HCT116 (cell line): ENCODE results near the gene LILRA2. TPM values are rescaled to one million over a fixed set of nuclear protein-coding genes. Genes with fewer than 3 reads are reported as not detected.
"Not testable (repeated sequence)": the region's sequence is repeated elsewhere in the genome, so short reads cannot be mapped to it uniquely, and the experiment has no call there.

ENCODE experiments used
- ATAC-seq: fragments of 200-7000 bp; cut with Tn5 transposase; 2 replicates; pipeline ENCODE4 v1.9.1; 2020; ENCODE audit warnings: mild to moderate bottlenecking, moderate library complexity
- BruUV-seq: library from RNA; stranded (reverse); fragments of 400-500 nt; replicated peaks from 2 replicates; lab custom pipeline; 2021; lab: Mats Ljungman, UMichigan
- CTCF ChIA-PET: fragments of 300-600 bp; sonication (Branson Sonifier 250); formaldehyde crosslinking; loops from one replicate; lab custom pipeline; 2021; ENCODE audit warnings: antibody characterized with exemption; lab: Charles Lee
- POLR2A ChIA-PET: fragments of 300-600, 350-600 bp; sonication (Branson Sonifier 250); formaldehyde crosslinking; loops from one replicate; lab custom pipeline; 2021; ENCODE audit warnings: antibody characterized with exemption; lab: Charles Lee
- RAD21 ChIA-PET, 2 experiments: fragments of 300-600 bp; sonication (Branson Sonifier 250); formaldehyde crosslinking; loops; one replicate each; lab custom pipeline; 2023; ENCODE audit warnings: low total read pairs in 2 of 2; ENCODE audit not compliant: uncharacterized antibody in 2 of 2, unreplicated experiment in 2 of 2, low non-redundant PET in 1 of 2; lab: Charles Lee
- DNase-seq: peaks from one replicate; pipeline ENCODE4 v3.0.0-alpha.2; 2010; ENCODE audit warnings: low read depth, low spot score
- H2AFZ ChIP-seq: fragments of 200-600 bp; shearing (Covaris generic), sonication (generic); 2 replicates; pipeline ENCODE4 v1.6.1; 2017; ENCODE audit warnings: low read depth, mixed run types, mixed read lengths, antibody characterized with exemption, low read length; ENCODE audit not compliant: poor library complexity, severe bottlenecking
- H3K27ac ChIP-seq: 2 replicates; pipeline ENCODE4 v1.5.1; 2012; ENCODE audit warnings: low read depth, low read length
- H3K27me3 ChIP-seq: fragments of 200-600 bp; sonication (generic); 2 replicates; pipeline ENCODE4 v1.6.1; 2016; ENCODE audit warnings: mixed run types, low read length, mixed read lengths; ENCODE audit not compliant: insufficient read depth
- H3K36me3 ChIP-seq, 2 experiments: fragments of 200-500 bp in 1 of 2; fragments of 200-600 bp in 1 of 2; sonication (Bioruptor generic) in 1 of 2; sonication (generic) in 1 of 2; 2 replicates each; pipeline versions ENCODE4 v1.5.1 to v1.6.1; 2014 to 2016; ENCODE audit warnings: low read length in 2 of 2, inconsistent platforms in 1 of 2, mixed read lengths in 1 of 2, mixed run types in 1 of 2; ENCODE audit not compliant: insufficient read depth in 2 of 2, control insufficient read depth in 1 of 2
- H3K4me1 ChIP-seq, 2 experiments: fragments of 200-600 bp in 1 of 2; sonication (generic) in 1 of 2; 2 replicates each; pipeline versions ENCODE4 v1.5.1 to v1.6.1; 2012 to 2017; ENCODE audit warnings: low read length in 2 of 2, inconsistent platforms in 1 of 2, mild to moderate bottlenecking in 1 of 2, mixed read lengths in 1 of 2, mixed run types in 1 of 2, moderate library complexity in 1 of 2; ENCODE audit not compliant: insufficient read depth in 2 of 2, control insufficient read depth in 1 of 2
- H3K4me2 ChIP-seq: fragments of 200-600 bp; sonication (generic); 2 replicates; pipeline ENCODE4 v1.6.1; 2017; ENCODE audit warnings: mixed run types, low read length, mixed read lengths
- H3K4me3 ChIP-seq, 2 experiments: fragments of 200-600 bp in 1 of 2; sonication (generic) in 1 of 2; replicated peaks in 1 of 2; 2 replicates each; pipeline ENCODE4 v1.5.1; 2011 to 2016; ENCODE audit warnings: low read length in 2 of 2, control low read depth in 1 of 2, low read depth in 1 of 2, mild to moderate bottlenecking in 1 of 2, mixed read lengths in 1 of 2, mixed run types in 1 of 2
- H3K79me2 ChIP-seq: fragments of 200-600 bp; sonication (generic); 2 replicates; pipeline ENCODE4 v1.6.1; 2017; ENCODE audit warnings: mild to moderate bottlenecking, mixed run types, low read length, moderate library complexity, mixed read lengths; ENCODE audit not compliant: insufficient read depth
- H3K9ac ChIP-seq: fragments of 200-600 bp; sonication (generic); 2 replicates; pipeline ENCODE4 v1.6.1; 2016; ENCODE audit warnings: low read length, mixed read lengths
- H3K9me2 ChIP-seq: fragments of 200-600 bp; sonication (generic), shearing (Covaris generic); 2 replicates; pipeline ENCODE4 v1.6.1; 2017; ENCODE audit warnings: mixed run types, mild to moderate bottlenecking, moderate library complexity; ENCODE audit not compliant: insufficient read depth
- H3K9me3 ChIP-seq, 2 experiments: fragments of 200-500 bp in 1 of 2; fragments of 200-600 bp in 1 of 2; sonication (Bioruptor generic) in 1 of 2; sonication (generic) in 1 of 2; 2 replicates each; pipeline ENCODE4 v1.6.1; 2014 to 2017; ENCODE audit warnings: low read length in 2 of 2, mixed read lengths in 2 of 2, inconsistent platforms in 1 of 2, low read depth in 1 of 2, mild to moderate bottlenecking in 1 of 2, mixed run types in 1 of 2, moderate library complexity in 1 of 2; ENCODE audit not compliant: control insufficient read depth in 1 of 2, insufficient read depth in 1 of 2
- H4K20me1 ChIP-seq: fragments of 200-600 bp; sonication (generic), shearing (Covaris generic); 2 replicates; pipeline ENCODE4 v1.6.1; 2017; ENCODE audit warnings: mixed run types, mild to moderate bottlenecking, moderate library complexity; ENCODE audit not compliant: insufficient read depth
- EGR1 ChIP-seq: IDR thresholded peaks from 2 replicates; pipeline ENCODE4 v1.6.1; 2012; ENCODE audit warnings: low read depth
- EZH2 ChIP-seq: fragments of 200-600 bp; sonication (generic); IDR thresholded peaks from 2 replicates; pipeline ENCODE4 v1.6.1; 2017; ENCODE audit warnings: antibody characterized with exemption, mixed run types
- EZH2phosphoT487 ChIP-seq: fragments of 200-600 bp; IDR thresholded peaks from 2 replicates; pipeline ENCODE4 v1.6.1; 2018; ENCODE audit warnings: antibody characterized with exemption, borderline replicate concordance
- JUND ChIP-seq: IDR thresholded peaks from 2 replicates; pipeline ENCODE4 v1.6.1; 2012
- POLR2A ChIP-seq: IDR thresholded peaks from 2 replicates; pipeline ENCODE4 v1.7.0; 2011; ENCODE audit warnings: borderline replicate concordance; ENCODE audit not compliant: insufficient read depth, insufficient read length; ENCODE audit errors: extremely low read depth
- POLR2AphosphoS5 ChIP-seq: IDR thresholded peaks from 2 replicates; pipeline ENCODE4 v1.6.1; 2011; ENCODE audit warnings: mild to moderate bottlenecking, low read depth, low read length, moderate library complexity
- SRF ChIP-seq: IDR thresholded peaks from 2 replicates; pipeline ENCODE4 v1.6.1; 2012; ENCODE audit warnings: low read depth
- YY1 ChIP-seq: IDR thresholded peaks from 2 replicates; pipeline ENCODE4 v1.6.1; 2011; ENCODE audit warnings: low read length, low read depth, moderate library complexity, mild to moderate bottlenecking; ENCODE audit not compliant: insufficient replicate concordance; ENCODE audit errors: extremely low read depth
- ZBTB33 ChIP-seq: IDR thresholded peaks from 2 replicates; pipeline ENCODE4 v1.6.1; 2011; ENCODE audit warnings: mild to moderate bottlenecking, low read length, moderate library complexity; ENCODE audit not compliant: insufficient replicate concordance; ENCODE audit errors: extremely low read depth
- intact Hi-C: fragments of 100-400 bp; cut with micrococcal nuclease; formaldehyde crosslinking; loops from 2 replicates; pipeline ENCODE4 v1.10.0; 2022
- total RNA-seq: library from RNA; stranded (reverse); gene quantifications from one replicate; pipeline ENCODE4 v1.2.1, GENCODE V29; 2021; ENCODE audit not compliant: unreplicated experiment
- TF ChIP-seq, protein P1 (sequence below): IDR thresholded peaks from 2 replicates; pipeline ENCODE4 v1.6.1; 2012; ENCODE audit warnings: low read depth
- TF ChIP-seq, protein P2 (sequence below), 3 experiments: fragments of 200-600 bp in 1 of 3; sonication (generic) in 1 of 3; IDR thresholded peaks in 2 of 3; conservative IDR thresholded peaks in 1 of 3; 2 replicates each; pipeline ENCODE4 v1.5.1; 2012 to 2017; ENCODE audit warnings: low read depth in 2 of 3, low read length in 2 of 3, antibody characterized with exemption in 1 of 3, borderline replicate concordance in 1 of 3, control low read depth in 1 of 3, mild to moderate bottlenecking in 1 of 3, mixed read lengths in 1 of 3, mixed run types in 1 of 3, moderate library complexity in 1 of 3; ENCODE audit not compliant: insufficient read depth in 1 of 3
- TF ChIP-seq, protein P3 (sequence below): IDR thresholded peaks from 2 replicates; pipeline ENCODE4 v1.6.1; 2012

LILRA2 gene
- total RNA-seq, 1 experiment from 2014 or later, result not detected

GRCh38 chr19:54632517-54632916 is 58.9 kb downstream of the LILRA2 start:
- H3K27me3 ChIP-seq, result peaks cover 25% of the 10 kb centered on the region
- DNase-seq, ATAC-seq, RAD21 ChIA-PET, H3K9ac ChIP-seq, BruUV-seq, H3K9me2 ChIP-seq, H3K4me2 ChIP-seq, H3K4me3 ChIP-seq, H3K4me1 ChIP-seq, H3K79me2 ChIP-seq, POLR2A ChIA-PET, H2AFZ ChIP-seq, H4K20me1 ChIP-seq, H3K9me3 ChIP-seq, H3K27ac ChIP-seq, H3K36me3 ChIP-seq: not testable (repeated sequence)
- CTCF ChIA-PET, result interaction anchor here (0.7 kb wide), 1 partner anchor 22 kb away, joined by 7 read pairs; no protein-coding TSS in a partner anchor
- intact Hi-C loops, result loop anchor here (5.0 kb wide), 1 partner anchor 335 kb away; no protein-coding TSS in a partner anchor

GRCh38 chr19:54633401-54633800 is 59.8 kb downstream of the LILRA2 start:
- no TSS peak for BruUV-seq
- no peak overlapping the region for H3K27ac ChIP-seq
- no peak overlapping the region for H3K9ac ChIP-seq
- no peak overlapping the region for H3K4me3 ChIP-seq
- H3K4me2 ChIP-seq, result no peak overlapping the region
- no peak overlapping the region for H2AFZ ChIP-seq
- no peaks in the 10 kb centered on the region for H3K36me3 ChIP-seq
- no peaks in the 10 kb centered on the region for H3K9me2 ChIP-seq
- POLR2A ChIA-PET, result no interaction called here
- DNase-seq (no peak), ATAC-seq (no peak)
- peaks cover 24% of the 10 kb centered on the region for H3K27me3 ChIP-seq
- H3K4me1 ChIP-seq, result no peaks in the 10 kb centered on the region
- RAD21 ChIA-PET, result no interaction called here
- no peaks in the 10 kb centered on the region for H4K20me1 ChIP-seq
- CTCF ChIA-PET, result no interaction called here
- H3K79me2 ChIP-seq, result no peaks in the 10 kb centered on the region
- intact Hi-C loops, result loop anchor here (5.0 kb wide), 1 partner anchor 336 kb away; no protein-coding TSS in a partner anchor
- H3K9me3 ChIP-seq, result no peaks in the 10 kb centered on the region
- TF ChIP-seq, protein P1, sequence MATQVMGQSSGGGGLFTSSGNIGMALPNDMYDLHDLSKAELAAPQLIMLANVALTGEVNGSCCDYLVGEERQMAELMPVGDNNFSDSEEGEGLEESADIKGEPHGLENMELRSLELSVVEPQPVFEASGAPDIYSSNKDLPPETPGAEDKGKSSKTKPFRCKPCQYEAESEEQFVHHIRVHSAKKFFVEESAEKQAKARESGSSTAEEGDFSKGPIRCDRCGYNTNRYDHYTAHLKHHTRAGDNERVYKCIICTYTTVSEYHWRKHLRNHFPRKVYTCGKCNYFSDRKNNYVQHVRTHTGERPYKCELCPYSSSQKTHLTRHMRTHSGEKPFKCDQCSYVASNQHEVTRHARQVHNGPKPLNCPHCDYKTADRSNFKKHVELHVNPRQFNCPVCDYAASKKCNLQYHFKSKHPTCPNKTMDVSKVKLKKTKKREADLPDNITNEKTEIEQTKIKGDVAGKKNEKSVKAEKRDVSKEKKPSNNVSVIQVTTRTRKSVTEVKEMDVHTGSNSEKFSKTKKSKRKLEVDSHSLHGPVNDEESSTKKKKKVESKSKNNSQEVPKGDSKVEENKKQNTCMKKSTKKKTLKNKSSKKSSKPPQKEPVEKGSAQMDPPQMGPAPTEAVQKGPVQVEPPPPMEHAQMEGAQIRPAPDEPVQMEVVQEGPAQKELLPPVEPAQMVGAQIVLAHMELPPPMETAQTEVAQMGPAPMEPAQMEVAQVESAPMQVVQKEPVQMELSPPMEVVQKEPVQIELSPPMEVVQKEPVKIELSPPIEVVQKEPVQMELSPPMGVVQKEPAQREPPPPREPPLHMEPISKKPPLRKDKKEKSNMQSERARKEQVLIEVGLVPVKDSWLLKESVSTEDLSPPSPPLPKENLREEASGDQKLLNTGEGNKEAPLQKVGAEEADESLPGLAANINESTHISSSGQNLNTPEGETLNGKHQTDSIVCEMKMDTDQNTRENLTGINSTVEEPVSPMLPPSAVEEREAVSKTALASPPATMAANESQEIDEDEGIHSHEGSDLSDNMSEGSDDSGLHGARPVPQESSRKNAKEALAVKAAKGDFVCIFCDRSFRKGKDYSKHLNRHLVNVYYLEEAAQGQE, result no peak
- no peak for TF ChIP-seq JUND
- TF ChIP-seq POLR2AphosphoS5, result no peak
- TF ChIP-seq POLR2A, result no peak
- no peak for TF ChIP-seq ZBTB33
- no peak for TF ChIP-seq EZH2phosphoT487
- TF ChIP-seq SRF, result no peak
- no peak for TF ChIP-seq YY1
- no peak for TF ChIP-seq EZH2
- TF ChIP-seq, protein P2, sequence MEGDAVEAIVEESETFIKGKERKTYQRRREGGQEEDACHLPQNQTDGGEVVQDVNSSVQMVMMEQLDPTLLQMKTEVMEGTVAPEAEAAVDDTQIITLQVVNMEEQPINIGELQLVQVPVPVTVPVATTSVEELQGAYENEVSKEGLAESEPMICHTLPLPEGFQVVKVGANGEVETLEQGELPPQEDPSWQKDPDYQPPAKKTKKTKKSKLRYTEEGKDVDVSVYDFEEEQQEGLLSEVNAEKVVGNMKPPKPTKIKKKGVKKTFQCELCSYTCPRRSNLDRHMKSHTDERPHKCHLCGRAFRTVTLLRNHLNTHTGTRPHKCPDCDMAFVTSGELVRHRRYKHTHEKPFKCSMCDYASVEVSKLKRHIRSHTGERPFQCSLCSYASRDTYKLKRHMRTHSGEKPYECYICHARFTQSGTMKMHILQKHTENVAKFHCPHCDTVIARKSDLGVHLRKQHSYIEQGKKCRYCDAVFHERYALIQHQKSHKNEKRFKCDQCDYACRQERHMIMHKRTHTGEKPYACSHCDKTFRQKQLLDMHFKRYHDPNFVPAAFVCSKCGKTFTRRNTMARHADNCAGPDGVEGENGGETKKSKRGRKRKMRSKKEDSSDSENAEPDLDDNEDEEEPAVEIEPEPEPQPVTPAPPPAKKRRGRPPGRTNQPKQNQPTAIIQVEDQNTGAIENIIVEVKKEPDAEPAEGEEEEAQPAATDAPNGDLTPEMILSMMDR (IDR thresholded peaks at IDR 0.05 in 2 of 3, conservative IDR thresholded peaks at IDR 0.05 in 1 of 3; ENCODE audit: borderline replicate concordance in 1 of 3, insufficient read depth in 1 of 3, low read depth in 2 of 3, low read length in 2 of 3), result no peak
- TF ChIP-seq, protein P3, sequence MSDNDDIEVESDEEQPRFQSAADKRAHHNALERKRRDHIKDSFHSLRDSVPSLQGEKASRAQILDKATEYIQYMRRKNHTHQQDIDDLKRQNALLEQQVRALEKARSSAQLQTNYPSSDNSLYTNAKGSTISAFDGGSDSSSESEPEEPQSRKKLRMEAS, result no peak
- TF ChIP-seq EGR1, result no peak
